HepG2 (cell line): ENCODE data around the gene KPNB1. TPM values are rescaled to one million over a fixed set of nuclear protein-coding genes. Genes with fewer than 3 reads are reported as not detected.

Experiments used
- CBX1 ChIP-seq: IDR thresholded peaks from one replicate; pipeline ENCODE4 v1.6.1; 2016; ENCODE audit warnings: antibody characterized with exemption, low read depth
- DZIP1 ChIP-seq: sonication (generic); formaldehyde crosslinking; IDR thresholded peaks from 2 replicates; pipeline ENCODE4 v1.5.0; 2020; ENCODE audit warnings: mild to moderate bottlenecking, missing genetic modification reagents
- FOXA3 ChIP-seq: IDR thresholded peaks from 2 replicates; pipeline ENCODE4 v1.6.1; 2016; ENCODE audit warnings: missing genetic modification reagents, missing compliant biosample characterization
- KDM3A ChIP-seq: IDR thresholded peaks from 2 replicates; pipeline ENCODE4 v1.6.1; 2018; ENCODE audit warnings: low read depth, missing compliant biosample characterization
- KLF6 ChIP-seq: IDR thresholded peaks from 2 replicates; pipeline ENCODE4 v1.8.0; 2016; ENCODE audit warnings: missing biosample characterization, missing genetic modification reagents
- LCORL ChIP-seq, 2 experiments: fragments of 450-650 bp in 1 of 2; sonication (generic) in 1 of 2; formaldehyde crosslinking in 1 of 2; IDR thresholded peaks; 2 replicates each; pipeline versions ENCODE4 v1.5.0 to v1.6.1; 2017 to 2020; ENCODE audit warnings: antibody characterized with exemption in 1 of 2, missing genetic modification reagents in 1 of 2
- NFE2 ChIP-seq: sonication (generic); formaldehyde crosslinking; IDR thresholded peaks from 2 replicates; pipeline ENCODE4 v1.4.0; 2020; ENCODE audit warnings: missing genetic modification reagents
- SIX1 ChIP-seq: sonication (generic); formaldehyde crosslinking; IDR thresholded peaks from 2 replicates; pipeline ENCODE4 v1.4.0; 2020; ENCODE audit warnings: missing genetic modification reagents, borderline replicate concordance
- ZBTB26 ChIP-seq: IDR thresholded peaks from 2 replicates; pipeline ENCODE4 v1.6.1; 2016; ENCODE audit warnings: missing compliant biosample characterization, missing genetic modification reagents, borderline replicate concordance
- ZEB1 ChIP-seq: IDR thresholded peaks from 2 replicates; pipeline ENCODE4 v1.6.1; 2012; ENCODE audit warnings: mild to moderate bottlenecking, low read depth, inconsistent platforms; ENCODE audit not compliant: insufficient replicate concordance
- ZNF207 ChIP-seq: fragments of 450-650 bp; IDR thresholded peaks from 2 replicates; pipeline ENCODE4 v1.6.1; 2016; ENCODE audit warnings: antibody characterized with exemption, borderline replicate concordance
- ZNF441 ChIP-seq: sonication (generic); formaldehyde crosslinking; IDR thresholded peaks from 2 replicates; pipeline ENCODE4 v1.7.0; 2021; ENCODE audit warnings: missing genetic modification reagents, borderline replicate concordance
- ZNF503 ChIP-seq: sonication (generic); formaldehyde crosslinking; IDR thresholded peaks from 2 replicates; pipeline ENCODE4 v1.4.0; 2020; ENCODE audit warnings: missing genetic modification reagents
- ZNF615 ChIP-seq: sonication (generic); formaldehyde crosslinking; IDR thresholded peaks from 2 replicates; pipeline ENCODE4 v1.5.0; 2020; ENCODE audit warnings: mild to moderate bottlenecking, missing genetic modification reagents, borderline replicate concordance
- ZNF768 ChIP-seq: sonication (generic); formaldehyde crosslinking; IDR thresholded peaks from 2 replicates; pipeline ENCODE4 v1.4.0; 2020; ENCODE audit warnings: missing genetic modification reagents
- ZNF780A ChIP-seq: sonication (generic); formaldehyde crosslinking; IDR thresholded peaks from 2 replicates; pipeline ENCODE4 v1.8.0; 2022; ENCODE audit warnings: mild to moderate bottlenecking, missing genetic modification reagents, moderate library complexity
- ZNF841 ChIP-seq: sonication (generic); formaldehyde crosslinking; IDR thresholded peaks from 2 replicates; pipeline ENCODE4 v1.8.1; 2023; ENCODE audit warnings: missing genetic modification reagents, borderline replicate concordance
- ZSCAN9 ChIP-seq: IDR thresholded peaks from 2 replicates; pipeline ENCODE4 v1.6.1; 2016; ENCODE audit warnings: borderline replicate concordance
- polyA plus RNA-seq, 8 experiments: library from polyadenylated mRNA; depleted of rRNA in 3 of 8; stranded (reverse) in 7 of 8; unstranded in 1 of 8; fragments of >200 nt; fragmentation: Illumina TruSeq in 4 of 8; extraction: Trizol in 4 of 8; gene quantifications; 2 replicates each; pipeline versions ENCODE4 v1.2.1 to v1.2.3, GENCODE V29; 2011 to 2016; ENCODE audit warnings: low read depth in 4 of 8, missing spikeins in 1 of 8, mixed read lengths in 1 of 8; ENCODE audit not compliant: insufficient read depth in 1 of 8
- total RNA-seq, 5 experiments: library from RNA; depleted of rRNA; stranded (reverse); fragments of >200 nt; fragmentation: Illumina TruSeq; extraction: Trizol; gene quantifications; 2 replicates each; pipeline ENCODE4 v1.2.3, GENCODE V29; 2016; ENCODE audit warnings: low read depth in 1 of 5
- TF ChIP-seq, protein P1 (sequence below): IDR thresholded peaks from 2 replicates; pipeline ENCODE4 v1.6.1; 2016; ENCODE audit warnings: mild to moderate bottlenecking
- TF ChIP-seq, protein P2 (sequence below): sonication (generic); formaldehyde crosslinking; conservative IDR thresholded peaks from 2 replicates; pipeline ENCODE4 v1.8.1; 2023; ENCODE audit warnings: missing genetic modification reagents

The KPNB1 gene
- total and polyA plus RNA-seq, 2 of the 13 experiments (the other 11 are each of a cell fraction or from before 2014, with no cell fraction given), result 164 to 424 TPM

DNA sequence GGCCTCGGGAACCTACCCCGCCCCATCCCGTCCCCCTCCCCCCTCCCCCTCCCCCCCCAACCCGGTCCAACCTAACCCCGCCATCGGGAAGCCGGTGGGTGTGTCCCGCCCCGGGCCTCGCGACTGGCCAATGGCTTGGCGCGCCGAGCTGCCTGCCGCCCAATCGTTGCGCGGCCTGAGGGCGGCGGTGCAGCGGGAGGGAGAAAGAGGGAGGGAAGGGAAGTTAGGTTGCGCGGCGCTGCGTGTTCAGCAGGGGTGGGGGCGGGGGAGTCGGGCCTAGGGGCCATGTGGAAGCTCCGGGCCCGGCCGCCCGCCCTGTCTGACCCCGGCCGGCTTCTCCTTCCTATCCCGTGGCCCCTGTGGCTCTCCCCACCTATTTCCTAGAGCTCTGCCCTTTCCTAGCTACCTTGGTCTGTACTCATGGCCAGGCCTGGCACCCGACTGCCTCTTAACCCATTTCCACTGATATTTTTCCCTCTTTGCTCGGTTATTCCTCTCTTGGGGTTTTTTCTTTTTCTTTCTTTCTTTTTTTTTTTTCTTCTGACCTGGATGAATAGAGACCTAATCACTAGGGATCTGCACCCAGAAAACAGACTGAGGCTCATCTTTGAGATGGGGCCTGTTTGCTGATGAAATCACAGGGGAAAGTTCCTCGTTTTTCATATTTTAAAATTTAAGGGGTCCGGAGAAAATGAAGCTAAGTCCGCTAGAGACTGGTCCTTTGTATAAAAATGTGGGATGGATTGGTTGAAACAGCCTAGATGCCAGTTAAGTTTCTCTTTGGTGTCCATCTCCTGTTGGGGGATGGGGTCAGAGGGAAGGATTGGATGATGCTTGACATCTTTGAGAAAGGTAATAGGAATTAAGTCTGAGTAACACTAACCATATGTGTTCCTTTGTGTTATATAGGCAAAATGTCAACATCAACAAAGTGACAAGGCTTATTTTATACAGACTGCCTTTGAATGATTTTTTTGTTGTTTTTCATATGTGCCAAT is 1.1 kb downstream of the KPNB1 start (continued):
- TF ChIP-seq, protein P1, sequence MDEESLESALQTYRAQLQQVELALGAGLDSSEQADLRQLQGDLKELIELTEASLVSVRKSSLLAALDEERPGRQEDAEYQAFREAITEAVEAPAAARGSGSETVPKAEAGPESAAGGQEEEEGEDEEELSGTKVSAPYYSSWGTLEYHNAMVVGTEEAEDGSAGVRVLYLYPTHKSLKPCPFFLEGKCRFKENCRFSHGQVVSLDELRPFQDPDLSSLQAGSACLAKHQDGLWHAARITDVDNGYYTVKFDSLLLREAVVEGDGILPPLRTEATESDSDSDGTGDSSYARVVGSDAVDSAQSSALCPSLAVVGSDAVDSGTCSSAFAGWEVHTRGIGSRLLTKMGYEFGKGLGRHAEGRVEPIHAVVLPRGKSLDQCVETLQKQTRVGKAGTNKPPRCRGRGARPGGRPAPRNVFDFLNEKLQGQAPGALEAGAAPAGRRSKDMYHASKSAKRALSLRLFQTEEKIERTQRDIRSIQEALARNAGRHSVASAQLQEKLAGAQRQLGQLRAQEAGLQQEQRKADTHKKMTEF (CRISPR knock-in tag), result peak; percentile 49; the same call in 1 of the 2 replicates
- no peak for TF ChIP-seq ZNF615 (CRISPR knock-in tag)
- TF ChIP-seq ZNF841 (CRISPR knock-in tag), result no peak
- 0 out of 2 replicates have a peak, but pooled peaks have one; percentile 44 for TF ChIP-seq ZSCAN9 (CRISPR knock-in tag)
- TF ChIP-seq FOXA3 (CRISPR knock-in tag), result no peak
- no peak for TF ChIP-seq LCORL (IDR thresholded peaks at IDR 0.05)
- no peak for TF ChIP-seq LCORL (CRISPR knock-in tag; IDR thresholded peaks at IDR 0.05)
- TF ChIP-seq CBX1, result no peak
- TF ChIP-seq ZNF207, result no peak
- no peak for TF ChIP-seq DZIP1 (CRISPR knock-in tag)
- TF ChIP-seq ZNF780A (CRISPR knock-in tag), result no peak
- no peak for TF ChIP-seq ZNF768 (CRISPR knock-in tag)
- no peak for TF ChIP-seq SIX1
- no peak for TF ChIP-seq NFE2 (CRISPR knock-in tag)
- peak; percentile 41; the same call in 1 of the 2 replicates for TF ChIP-seq KDM3A
- TF ChIP-seq, protein P2, sequence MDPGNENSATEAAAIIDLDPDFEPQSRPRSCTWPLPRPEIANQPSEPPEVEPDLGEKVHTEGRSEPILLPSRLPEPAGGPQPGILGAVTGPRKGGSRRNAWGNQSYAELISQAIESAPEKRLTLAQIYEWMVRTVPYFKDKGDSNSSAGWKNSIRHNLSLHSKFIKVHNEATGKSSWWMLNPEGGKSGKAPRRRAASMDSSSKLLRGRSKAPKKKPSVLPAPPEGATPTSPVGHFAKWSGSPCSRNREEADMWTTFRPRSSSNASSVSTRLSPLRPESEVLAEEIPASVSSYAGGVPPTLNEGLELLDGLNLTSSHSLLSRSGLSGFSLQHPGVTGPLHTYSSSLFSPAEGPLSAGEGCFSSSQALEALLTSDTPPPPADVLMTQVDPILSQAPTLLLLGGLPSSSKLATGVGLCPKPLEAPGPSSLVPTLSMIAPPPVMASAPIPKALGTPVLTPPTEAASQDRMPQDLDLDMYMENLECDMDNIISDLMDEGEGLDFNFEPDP (CRISPR knock-in tag), result no peak
- no peak for TF ChIP-seq ZEB1
- no peak for TF ChIP-seq ZNF441 (CRISPR knock-in tag)
- TF ChIP-seq ZNF503 (CRISPR knock-in tag), result no peak
- peak; percentile 56; the same call in 1 of the 2 replicates for TF ChIP-seq KLF6 (CRISPR knock-in tag)
- TF ChIP-seq ZBTB26, result no peak; the same call in 1 of the 2 replicates
